HG02852 (cell line): ENCODE measurements around the gene FGD2.
"Not testable (repeated sequence)": the region's sequence is repeated elsewhere in the genome, so short reads cannot be mapped to it uniquely, and the experiment has no call there.

Experiments used
- ATAC-seq: cut with Tn5 transposase; IDR thresholded peaks from one replicate; pipeline ENCODE4 v1.9.1; 2021; ENCODE audit warnings: mild to moderate bottlenecking, moderate library complexity; ENCODE audit not compliant: unreplicated experiment

The FGD2 gene

GRCh38 chr6:36989264-36989663 lies 16.2 kb upstream of the FGD2 start:
- no peak for ATAC-seq

- ATAC-seq: not testable (repeated sequence)
These were observed 15.1 kb upstream of the FGD2 start for GRCh38 chr6:36990401-36990800.

GRCh38 chr6:36997811-36998722 lies 7.4 kb upstream of the FGD2 start:
- ATAC-seq: no peak

DNA sequence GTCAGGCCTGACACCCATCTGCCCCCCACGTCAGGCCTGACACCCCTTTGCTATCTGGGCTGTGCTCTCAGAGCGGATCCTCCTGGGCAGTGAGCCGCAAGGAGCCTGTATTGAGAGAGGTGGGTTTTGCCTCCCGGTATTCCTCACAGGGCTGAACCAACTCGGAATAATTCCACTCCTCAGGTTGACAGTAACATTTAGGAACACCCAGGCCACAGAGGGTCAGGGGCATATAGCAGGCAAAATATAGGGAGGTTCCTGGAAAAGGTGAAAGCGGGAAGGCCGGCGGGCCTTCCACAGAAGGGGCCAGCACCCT lies 6.8 kb upstream of the FGD2 start:
- no peak for ATAC-seq

- no peak for ATAC-seq
These were observed 6.2 kb upstream of the FGD2 start for GRCh38 chr6:36999061-36999750.

DNA sequence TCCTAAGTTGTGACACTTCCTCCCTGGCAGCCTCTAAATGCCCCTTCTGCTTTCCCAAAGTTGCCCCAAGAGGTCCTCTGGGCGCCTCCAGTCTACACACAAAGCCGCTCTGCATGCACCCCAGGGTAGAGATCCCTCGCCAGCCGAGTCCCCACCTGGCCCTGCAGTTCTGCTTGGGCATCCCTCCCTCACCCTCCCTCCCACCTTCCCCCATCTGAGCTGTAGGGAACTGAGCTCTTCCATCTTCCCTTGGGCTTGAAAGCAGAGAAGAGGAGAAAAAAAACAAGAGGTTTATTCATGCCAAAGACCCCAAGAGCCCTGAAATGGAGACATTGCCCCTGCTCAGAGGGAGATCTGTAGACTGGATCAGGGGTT lies 5.7 kb upstream of the FGD2 start:
- ATAC-seq: no peak

GRCh38 chr6:37004044-37004980 lies 1.1 kb upstream of the FGD2 start:
- ATAC-seq: no peak

GRCh38 chr6:37005827-37006567 lies 542 bp downstream of the FGD2 start:
- peak; percentile 10 for ATAC-seq

GRCh38 chr6:37006793-37007339 lies 1.4 kb downstream of the FGD2 start:
- ATAC-seq: no peak

DNA sequence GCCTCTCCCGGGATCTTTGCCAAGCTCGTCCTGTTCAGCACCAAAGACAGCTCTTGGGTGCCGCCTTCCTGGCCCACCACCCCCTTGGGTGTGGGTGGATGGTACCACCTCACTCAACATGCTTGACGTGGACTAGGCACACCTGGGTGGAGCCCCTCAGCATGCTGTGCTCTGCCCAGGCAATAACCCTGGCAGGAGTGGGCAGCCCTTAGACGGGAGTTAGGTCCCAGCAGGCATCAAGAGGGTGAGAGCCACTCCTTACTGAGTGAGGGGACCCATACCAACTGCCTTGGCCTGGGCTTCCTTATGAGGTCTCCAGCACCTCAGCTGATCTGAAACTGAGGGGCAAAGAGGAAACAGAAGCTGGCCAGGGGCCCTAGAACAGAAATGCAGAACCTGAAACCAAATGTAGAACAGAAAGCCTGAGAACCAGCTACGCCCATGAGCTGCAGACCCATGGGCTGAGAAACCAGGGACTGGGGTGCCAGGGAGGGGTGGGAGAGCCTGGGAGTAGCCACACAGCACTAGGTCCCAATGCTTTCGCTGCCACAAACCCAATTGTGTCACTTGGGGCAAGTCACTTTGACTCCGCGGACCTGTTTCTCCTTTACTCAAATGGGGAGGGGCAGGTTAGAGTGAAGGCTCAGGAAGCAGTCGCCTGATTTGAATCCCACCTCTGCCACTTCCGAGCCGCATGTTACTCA lies 2.0 kb downstream of the FGD2 start:
- ATAC-seq: no peak

DNA sequence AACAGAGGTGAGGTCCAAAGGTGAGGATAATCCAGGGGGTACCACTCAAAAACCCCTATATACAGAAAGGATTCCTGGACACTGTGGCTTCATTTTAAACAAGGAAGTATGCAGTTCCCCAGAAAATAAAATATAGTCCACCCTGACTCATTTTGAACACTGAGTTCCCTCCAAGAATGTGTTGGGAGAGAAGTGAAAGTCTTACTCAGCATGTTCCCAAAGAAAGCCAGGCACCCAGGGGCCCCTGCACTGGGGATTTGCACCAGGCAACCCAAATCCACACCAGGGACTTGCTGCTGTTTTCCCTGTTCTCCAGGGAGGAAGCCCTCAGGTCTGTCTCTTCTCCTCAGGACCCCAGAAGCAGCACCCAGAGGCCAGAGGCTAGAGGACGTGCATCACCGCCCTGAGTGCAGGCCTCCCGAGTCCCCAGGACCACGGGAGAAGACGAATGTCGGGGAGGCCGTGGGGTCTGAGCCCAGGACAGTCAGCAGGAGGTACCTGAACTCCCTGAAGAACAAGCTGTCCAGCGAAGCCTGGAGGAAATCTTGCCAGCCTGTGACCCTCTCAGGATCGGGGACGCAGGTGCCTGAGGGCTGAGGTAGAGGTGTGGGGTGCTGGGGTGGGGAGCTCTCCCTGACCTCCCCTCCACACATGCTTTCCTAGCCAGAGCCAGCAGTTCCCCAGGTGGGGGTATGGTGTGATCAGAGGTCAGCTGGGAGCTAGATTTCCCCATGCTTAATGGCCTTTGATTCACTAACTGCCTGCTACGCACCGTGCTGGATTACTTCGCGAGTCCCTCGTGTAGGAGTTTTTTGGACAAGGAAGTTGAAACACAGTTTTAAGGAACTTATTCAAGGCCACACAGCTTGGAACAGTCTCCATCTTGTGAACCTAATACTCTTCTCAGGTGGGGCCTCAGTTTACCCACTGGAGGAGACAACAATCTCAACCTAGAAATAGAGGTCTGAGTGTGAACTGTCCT lies 3.3 kb downstream of the FGD2 start:
- ATAC-seq: no peak

DNA sequence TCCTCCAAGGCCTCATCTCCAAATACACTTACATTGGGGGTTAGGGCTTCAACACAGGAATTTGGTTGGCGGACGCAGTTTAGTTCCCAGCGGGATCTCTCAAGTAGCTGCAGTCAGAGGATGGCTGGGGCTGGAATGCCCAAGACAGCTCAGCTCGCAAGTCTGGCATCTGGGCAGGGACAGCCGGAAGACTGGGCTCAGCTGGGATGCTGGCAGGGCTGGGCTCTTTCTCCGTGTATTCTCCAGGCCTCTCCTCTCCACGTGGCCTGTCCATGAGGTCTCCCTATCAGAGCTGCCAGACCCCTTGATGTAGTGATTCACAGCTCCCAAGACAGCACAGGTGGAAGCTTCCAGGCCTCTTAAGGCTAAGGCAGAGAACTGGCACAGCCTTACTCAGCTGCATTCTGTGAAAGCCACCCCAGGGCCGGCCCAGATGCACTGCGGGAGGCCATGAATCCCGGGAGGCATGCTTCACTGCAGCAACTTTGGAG lies 5.0 kb downstream of the FGD2 start:
- ATAC-seq: no peak

DNA sequence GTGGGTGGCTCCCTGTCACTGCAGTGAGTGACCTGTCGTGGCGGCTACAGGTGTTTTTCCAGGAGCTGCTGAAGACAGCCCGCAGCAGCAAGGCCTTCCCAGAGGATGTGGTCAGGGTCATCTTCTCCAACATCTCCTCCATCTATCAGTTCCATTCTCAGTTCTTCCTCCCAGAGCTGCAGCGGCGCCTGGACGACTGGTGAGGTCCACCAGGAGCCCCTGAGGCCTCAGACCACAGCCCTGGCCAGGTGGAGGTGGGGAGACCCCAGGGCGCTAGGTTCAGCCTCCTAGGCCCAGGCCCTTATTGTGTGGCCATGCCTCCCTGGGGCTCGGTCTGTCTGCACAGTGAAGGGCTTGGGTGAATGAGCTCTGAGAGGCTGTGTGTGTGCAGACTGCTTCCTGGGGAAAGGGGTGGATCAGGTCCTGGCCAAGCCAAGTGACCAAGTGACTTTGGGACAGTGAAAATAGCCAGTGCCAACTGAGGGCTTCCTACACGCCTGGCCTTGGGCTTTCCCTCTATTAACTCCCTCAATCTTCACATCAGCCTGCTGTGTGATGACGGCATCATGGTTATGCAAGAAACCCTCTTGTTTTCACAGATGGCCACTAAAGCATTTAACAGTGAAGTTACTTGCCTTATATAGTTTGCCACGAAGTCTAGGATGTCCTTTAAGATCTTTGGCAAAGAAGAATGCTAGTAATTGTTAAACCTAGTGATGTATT lies 6.4 kb downstream of the FGD2 start:
- ATAC-seq: no peak

- ATAC-seq: no peak
These were observed 8.3 kb downstream of the FGD2 start for GRCh38 chr6:37013516-37014491.

DNA sequence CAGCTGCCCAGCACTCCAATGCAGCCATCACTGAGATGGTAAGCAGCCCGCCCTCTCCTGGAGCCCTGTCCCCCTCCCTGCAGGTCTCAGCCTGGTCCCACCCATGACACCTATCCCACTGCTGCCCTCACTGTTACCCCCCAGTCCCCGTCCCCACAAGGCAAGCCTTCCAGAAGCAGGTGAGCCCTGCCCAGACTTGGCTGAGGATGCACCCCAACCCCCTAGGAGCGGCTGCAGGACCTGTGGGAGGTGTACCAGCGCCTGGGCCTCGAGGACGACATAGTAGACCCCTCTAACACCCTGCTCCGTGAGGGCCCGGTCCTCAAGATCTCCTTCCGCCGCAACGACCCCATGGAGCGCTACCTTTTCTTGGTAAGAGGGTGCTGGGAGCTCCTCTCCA lies 9.2 kb downstream of the FGD2 start:
- ATAC-seq: no peak

DNA sequence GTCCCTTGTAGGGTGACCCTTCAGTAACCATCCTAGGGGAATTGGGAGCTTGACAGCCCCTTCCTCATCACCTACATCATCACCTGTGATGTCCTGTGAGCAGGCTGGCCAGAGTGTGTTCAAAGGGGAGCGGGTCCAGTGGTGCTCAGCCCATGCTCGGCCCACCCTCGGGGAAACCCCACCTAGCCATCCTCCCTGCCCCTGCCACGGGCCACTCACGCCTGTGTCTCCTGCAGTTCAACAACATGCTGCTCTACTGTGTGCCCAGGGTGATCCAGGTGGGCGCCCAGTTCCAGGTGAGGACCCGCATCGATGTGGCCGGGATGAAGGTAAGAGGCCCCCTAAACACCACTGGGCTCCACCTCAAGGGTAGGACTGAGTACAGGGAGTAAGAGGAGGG lies 10.1 kb downstream of the FGD2 start:
- no peak for ATAC-seq

DNA sequence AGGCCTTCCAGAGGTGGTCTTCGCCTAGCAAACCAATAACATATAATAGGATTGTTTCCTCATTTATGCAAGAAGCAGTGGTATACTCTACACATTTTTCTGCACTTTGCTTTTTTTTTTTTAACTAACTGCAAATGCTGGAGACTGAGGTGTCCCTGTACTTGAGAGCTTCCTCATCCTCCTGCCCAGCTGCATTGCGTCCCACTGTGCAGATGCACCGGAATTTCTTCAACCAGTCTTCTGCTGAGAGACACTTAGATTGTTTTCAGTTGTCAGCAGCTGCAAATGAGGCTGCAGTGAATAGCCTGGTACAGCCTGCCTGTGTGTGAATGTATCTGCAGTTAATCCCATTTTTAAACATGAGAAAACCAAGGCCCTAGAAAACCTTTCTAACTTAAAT lies 11.5 kb downstream of the FGD2 start:
- ATAC-seq: no peak
